Transverse colon (tissue), 4 donors: ENCODE results near the gene MTG2. TPM values are rescaled to one million over a fixed set of nuclear protein-coding genes. Genes with fewer than 3 reads are reported as not detected.

Experiments used
- DNase-seq: peaks from one replicate; pipeline ENCODE4 v3.0.0-alpha.2; 2019
- H3K27ac ChIP-seq, 4 donors: fragments of 200-600 bp; sonication (generic); 2 replicates each; pipeline ENCODE4 v1.5.1; 2016 to 2018; ENCODE audit warnings: inconsistent platforms in 4 of 4
- H3K27me3 ChIP-seq: fragments of 200-600 bp; sonication (generic); 2 replicates; pipeline ENCODE4 v1.5.1; 2017; ENCODE audit warnings: inconsistent platforms
- H3K36me3 ChIP-seq, 4 donors: fragments of 200-600 bp; sonication (generic); 2 replicates each; pipeline ENCODE4 v1.5.1; 2017 to 2019; ENCODE audit warnings: inconsistent platforms in 4 of 4
- H3K4me1 ChIP-seq, 4 donors: fragments of 200-600 bp; sonication (generic); 2 replicates each; pipeline ENCODE4 v1.5.1; 2017 to 2020; ENCODE audit warnings: inconsistent platforms in 4 of 4
- H3K4me3 ChIP-seq, 4 donors: fragments of 200-600 bp; sonication (generic); 1 replicate in 1 of 4; 2 replicates in 3 of 4; pipeline versions ENCODE4 v1.5.1 to v1.6.1; 2017 to 2019; ENCODE audit warnings: inconsistent platforms in 4 of 4
- H3K9me3 ChIP-seq, 2 donors: fragments of 200-600 bp; sonication (generic); 2 replicates each; pipeline ENCODE4 v1.5.1; 2017 to 2019; ENCODE audit warnings: inconsistent platforms in 2 of 2
- EP300 ChIP-seq: sonication (generic); formaldehyde crosslinking; IDR thresholded peaks from one replicate; pipeline ENCODE4 v1.6.1; 2017; ENCODE audit warnings: antibody characterized with exemption, low read depth
- POLR2A ChIP-seq: fragments of 450-650 bp; IDR thresholded peaks from one replicate; pipeline ENCODE4 v1.6.1; 2016; ENCODE audit warnings: antibody characterized with exemption, mild to moderate bottlenecking, moderate library complexity
- POLR2AphosphoS5 ChIP-seq, 3 donors: sonication (generic); formaldehyde crosslinking; IDR thresholded peaks; one replicate each; pipeline ENCODE4 v1.6.1; 2016; ENCODE audit warnings: antibody characterized with exemption in 3 of 3
- WGBS, 2 donors: methylation state at CpG; one replicate each; pipeline ENCODE4 v1.1.5; 2018; ENCODE audit warnings: low coverage in 1 of 2; 5-methylcytosine and 5-hydroxymethylcytosine counted together
- in situ Hi-C, 4 donors: fragments of 200-750 bp; cut with MboI; loops; one replicate each; pipeline versions ENCODE4 v1.15.0 to v1.15.1; 2017; ENCODE audit warnings: low sequenced_read_pairs in 3 of 4, low pct_ligation_motif_present in 1 of 4, low pct_unique_long_range_greater_than_20kb in 1 of 4
- intact Hi-C: fragments of 100-400 bp; cut with DNase I; formaldehyde crosslinking; loops from one replicate; pipeline ENCODE4 v1.15.1; 2023; ENCODE audit warnings: low total_unique reads
- total RNA-seq, 4 donors: library from RNA; depleted of rRNA; stranded (reverse); fragments of >200 nt; gene quantifications; one replicate each; pipeline ENCODE4 v1.1.0, GENCODE V29; 2016
- TF ChIP-seq, protein P1 (sequence below), 5 experiments: fragments of 200-600 bp in 3 of 5; fragments of 450-650 bp in 2 of 5; sonication (generic) in 3 of 5; IDR thresholded peaks; 1 replicate in 2 of 5; 2 replicates in 3 of 5; pipeline ENCODE4 v1.5.1; 2016 to 2017; ENCODE audit warnings: antibody characterized with exemption in 5 of 5, inconsistent platforms in 3 of 5, mild to moderate bottlenecking in 2 of 5, moderate library complexity in 1 of 5

MTG2 gene
- total RNA-seq, 4 donors from 2014 or later, result 9.8 to 58.0 (median 23.1) TPM

DNA sequence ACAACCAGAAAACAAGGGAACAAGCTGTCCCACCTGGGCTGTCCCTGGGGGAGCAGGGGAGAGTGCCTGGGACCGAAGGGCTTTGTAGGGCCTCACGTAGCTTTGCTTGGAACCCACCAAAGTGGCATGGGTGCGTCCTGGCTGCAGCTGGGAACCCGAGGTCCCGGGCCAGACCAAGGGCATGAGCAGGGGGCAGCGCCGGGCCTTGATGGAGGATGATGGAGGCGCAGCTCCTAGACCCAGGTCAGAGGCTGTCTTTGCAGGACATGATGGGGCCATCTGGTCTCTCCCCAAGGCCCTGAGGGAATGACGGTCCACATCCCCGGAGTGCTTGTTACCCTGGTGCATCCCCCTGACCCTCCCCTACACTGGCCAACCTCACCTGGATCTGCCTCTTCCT is 47.9 kb downstream of the MTG2 start:
- no peak overlapping the region for H3K27ac ChIP-seq
- H3K4me1 ChIP-seq, result no peaks in the 10 kb centered on the region
- H3K36me3 ChIP-seq, result no peaks in the 10 kb centered on the region
- no peaks in the 10 kb centered on the region for H3K9me3 ChIP-seq
- WGBS, 2 donors, result 90 to 95% methylated on average over 2 to 4 of the region's 10 CpGs
- intact Hi-C loops, result loop anchor here (10.0 kb wide), 1 partner anchor 46 kb away; the partner anchor contains the start of gene MTG2
- DNase-seq, result no peak
- TF ChIP-seq POLR2AphosphoS5 (IDR thresholded peaks at IDR 0.05) (no peak), EP300 (no peak), POLR2A (no peak)
- TF ChIP-seq, protein P1, sequence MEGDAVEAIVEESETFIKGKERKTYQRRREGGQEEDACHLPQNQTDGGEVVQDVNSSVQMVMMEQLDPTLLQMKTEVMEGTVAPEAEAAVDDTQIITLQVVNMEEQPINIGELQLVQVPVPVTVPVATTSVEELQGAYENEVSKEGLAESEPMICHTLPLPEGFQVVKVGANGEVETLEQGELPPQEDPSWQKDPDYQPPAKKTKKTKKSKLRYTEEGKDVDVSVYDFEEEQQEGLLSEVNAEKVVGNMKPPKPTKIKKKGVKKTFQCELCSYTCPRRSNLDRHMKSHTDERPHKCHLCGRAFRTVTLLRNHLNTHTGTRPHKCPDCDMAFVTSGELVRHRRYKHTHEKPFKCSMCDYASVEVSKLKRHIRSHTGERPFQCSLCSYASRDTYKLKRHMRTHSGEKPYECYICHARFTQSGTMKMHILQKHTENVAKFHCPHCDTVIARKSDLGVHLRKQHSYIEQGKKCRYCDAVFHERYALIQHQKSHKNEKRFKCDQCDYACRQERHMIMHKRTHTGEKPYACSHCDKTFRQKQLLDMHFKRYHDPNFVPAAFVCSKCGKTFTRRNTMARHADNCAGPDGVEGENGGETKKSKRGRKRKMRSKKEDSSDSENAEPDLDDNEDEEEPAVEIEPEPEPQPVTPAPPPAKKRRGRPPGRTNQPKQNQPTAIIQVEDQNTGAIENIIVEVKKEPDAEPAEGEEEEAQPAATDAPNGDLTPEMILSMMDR (IDR thresholded peaks at IDR 0.05), result no peak
- in situ Hi-C loops, result no loop called here
- H3K4me3 ChIP-seq, result no peak overlapping the region
- H3K27me3 ChIP-seq, result peaks cover 14% of the 10 kb centered on the region

- intact Hi-C loops, result loop anchor here (10.0 kb wide), 1 partner anchor 46 kb away; the partner anchor contains the start of gene MTG2
- DNase-seq, result no peak
- H3K27me3 ChIP-seq, result peaks cover 9% of the 10 kb centered on the region
Measured at GRCh38 chr20:62231292-62231691, 48.5 kb downstream of the MTG2 start.

GRCh38 chr20:62232194-62232593 is 49.4 kb downstream of the MTG2 start:
- H3K9me3 ChIP-seq, result no peaks in the 10 kb centered on the region
- WGBS, 2 donors, result 80% methylated on average over 7 of the region's 7 CpGs; no CpG with 5 or more reads in 1 of the 2 donors
- in situ Hi-C loops, result no loop called here
- H3K36me3 ChIP-seq, result no peaks in the 10 kb centered on the region
- TF ChIP-seq EP300 (no peak), POLR2AphosphoS5 (IDR thresholded peaks at IDR 0.05) (no peak), POLR2A (no peak)
- TF ChIP-seq, protein P1 (IDR thresholded peaks at IDR 0.05), result no peak
- no peak overlapping the region for H3K4me3 ChIP-seq
- H3K4me1 ChIP-seq, result no peaks in the 10 kb centered on the region
- DNase-seq, result no peak
- no peak overlapping the region for H3K27ac ChIP-seq
- peaks cover 9% of the 10 kb centered on the region for H3K27me3 ChIP-seq
- intact Hi-C loops, result loop anchor here (10.0 kb wide), 1 partner anchor 47 kb away; the partner anchor contains the start of gene MTG2

More at GRCh38 chr20:62231292-62231691, 48.5 kb downstream of the MTG2 start:
- no peak overlapping the region for H3K27ac ChIP-seq
- in situ Hi-C loops, result no loop called here
- H3K4me1 ChIP-seq, result no peaks in the 10 kb centered on the region
- H3K9me3 ChIP-seq, result no peaks in the 10 kb centered on the region
- H3K36me3 ChIP-seq, result no peaks in the 10 kb centered on the region
- 86% methylated on average over 6 of the region's 6 CpGs; no CpG with 5 or more reads in 1 of the 2 donors for WGBS, 2 donors
- TF ChIP-seq POLR2A (no peak), POLR2AphosphoS5 (IDR thresholded peaks at IDR 0.05) (no peak), EP300 (no peak)
- TF ChIP-seq, protein P1 (IDR thresholded peaks at IDR 0.05), result no peak
- H3K4me3 ChIP-seq, result no peak overlapping the region

DNA sequence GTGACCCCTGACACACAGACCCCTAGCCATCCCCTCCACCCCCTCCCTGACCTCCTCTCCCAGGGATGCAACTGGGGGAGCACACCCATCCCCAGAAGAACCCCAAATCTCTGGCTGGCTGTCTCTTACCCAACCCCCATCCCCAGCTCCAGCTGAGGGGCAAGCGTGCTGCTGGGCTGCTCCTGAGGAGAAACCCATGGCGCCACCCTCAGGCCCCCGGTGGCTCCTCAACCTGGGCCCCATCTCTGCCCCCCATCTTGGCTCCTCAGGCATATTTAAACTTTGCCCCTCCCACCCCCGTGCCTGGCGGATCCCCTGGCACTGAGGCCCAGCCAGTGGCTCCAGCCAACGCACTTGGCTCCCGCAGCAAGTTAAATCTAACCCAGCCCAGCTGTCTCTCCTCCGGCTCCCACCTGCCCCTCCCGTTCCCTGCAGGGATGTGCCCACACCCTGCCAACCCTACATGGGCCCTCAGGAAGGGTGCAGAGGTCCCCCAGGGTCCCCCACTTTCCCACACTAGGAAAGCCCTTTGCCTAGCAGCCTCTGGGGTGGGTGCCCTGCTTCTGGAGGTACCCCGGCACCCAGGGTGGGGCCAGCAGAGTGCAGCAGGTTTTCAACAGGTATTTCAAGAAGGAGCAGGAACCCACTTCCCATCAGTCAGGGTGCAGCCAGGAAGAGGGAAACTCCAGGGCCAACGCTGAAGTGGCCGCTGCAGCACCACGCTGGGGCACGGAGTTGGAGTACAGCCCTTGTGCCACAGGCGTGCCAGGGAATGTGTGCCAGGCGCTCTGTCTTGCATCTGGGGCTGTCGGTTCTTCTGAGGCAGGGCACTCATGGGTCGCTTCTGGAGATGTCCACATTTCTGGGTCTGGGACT is 50.2 kb downstream of the MTG2 start:
- Histone ChIP-seq H3K27ac (no peak overlapping the region), H3K4me1 (peaks cover 4 to 6% (median 5%) of the 10 kb centered on the region in 4 donors), H3K4me3 (no peak overlapping the region), H3K9me3 (no peaks in the 10 kb centered on the region), H3K36me3 (no peaks in the 10 kb centered on the region), H3K27me3 (peaks cover 4% of the 10 kb centered on the region)
- WGBS, 2 donors, result 74% methylated on average over 18 of the region's 18 CpGs; no CpG with 5 or more reads in 1 of the 2 donors
- in situ Hi-C loops, result no loop called here
- no peak for DNase-seq
- intact Hi-C loops, result loop anchor here (10.0 kb wide), 1 partner anchor 48 kb away; the partner anchor contains the start of gene MTG2
- TF ChIP-seq POLR2AphosphoS5 (IDR thresholded peaks at IDR 0.05) (no peak), EP300 (no peak), POLR2A (no peak)
- TF ChIP-seq, protein P1 (IDR thresholded peaks at IDR 0.05), result no peak
